H1 (cell line): ENCODE results near the gene GALNTL6. TPM values are rescaled to one million over a fixed set of nuclear protein-coding genes. Genes with fewer than 3 reads are reported as not detected.

ENCODE experiments used
- CTCF ChIA-PET: fragments of 300-600 bp; sonication (Branson Sonifier 250); formaldehyde crosslinking; loops from one replicate; lab custom pipeline; 2021; ENCODE audit not compliant: partially characterized antibody; lab: Charles Lee
- POLR2A ChIA-PET: fragments of 300-600 bp; sonication (Branson Sonifier 250); formaldehyde crosslinking; loops from one replicate; lab custom pipeline; 2021; ENCODE audit warnings: inconsistent platforms; ENCODE audit not compliant: partially characterized antibody; lab: Charles Lee
- DNase-seq, 2 experiments: peaks; one replicate each; pipeline versions ENCODE4 v3.0.0 to v3.0.0-alpha.2; 2010 to 2022; ENCODE audit warnings: low spot score in 2 of 2, low read depth in 1 of 2, mixed read lengths in 1 of 2
- FAIRE-seq: peaks from 2 replicates; lab custom pipeline; 2011; peaks lifted over from hg19 to GRCh38; lab: Jason Lieb, UNC
- H2AFZ ChIP-seq: 2 replicates; pipeline ENCODE4 v1.8.1; 2012; ENCODE audit warnings: low read length, inconsistent platforms
- H2AK5ac ChIP-seq: 2 replicates; pipeline ENCODE4 v1.6.1; 2013; ENCODE audit warnings: low read depth, low read length
- H2BK120ac ChIP-seq: replicated peaks from 2 replicates; pipeline ENCODE3; 2013; ENCODE audit warnings: low read depth, low read length, inconsistent platforms
- H2BK12ac ChIP-seq: 2 replicates; pipeline ENCODE4 v1.6.1; 2013; ENCODE audit warnings: low read depth, low read length
- H2BK15ac ChIP-seq: 2 replicates; pipeline ENCODE4 v1.6.1; 2013; ENCODE audit warnings: low read length
- H2BK20ac ChIP-seq: 2 replicates; pipeline ENCODE4 v1.6.1; 2013; ENCODE audit warnings: low read length
- H2BK5ac ChIP-seq: 2 replicates; pipeline ENCODE4 v1.6.1; 2013; ENCODE audit warnings: low read depth, low read length
- H3K14ac ChIP-seq: 2 replicates; pipeline ENCODE4 v1.6.1; 2013; ENCODE audit warnings: inconsistent platforms; ENCODE audit not compliant: insufficient read length
- H3K18ac ChIP-seq: 2 replicates; pipeline ENCODE4 v1.6.1; 2013; ENCODE audit warnings: low read length; ENCODE audit errors: extremely low read depth
- H3K23ac ChIP-seq: 2 replicates; pipeline ENCODE4 v1.6.1; 2013; ENCODE audit warnings: inconsistent platforms; ENCODE audit not compliant: insufficient read length
- H3K23me2 ChIP-seq: 2 replicates; pipeline ENCODE4 v1.6.1; 2013; ENCODE audit warnings: low read depth, low read length
- H3K27ac ChIP-seq: 2 replicates; pipeline ENCODE4 v1.6.1; 2011; ENCODE audit warnings: low read depth, low read length, inconsistent platforms
- H3K27me3 ChIP-seq, 4 experiments: replicated peaks in 1 of 4; 1 replicate in 1 of 4; 2 replicates in 3 of 4; pipeline versions ENCODE4 v1.6.1 to v1.8.1; 2011 to 2013; ENCODE audit warnings: low read length in 3 of 4, mild to moderate bottlenecking in 3 of 4, inconsistent platforms in 2 of 4, mixed read lengths in 2 of 4, moderate library complexity in 1 of 4; ENCODE audit not compliant: control insufficient read depth in 3 of 4, insufficient read depth in 3 of 4; ENCODE audit errors: extremely low read depth in 1 of 4
- H3K36me3 ChIP-seq, 4 experiments: 2 replicates each; pipeline versions ENCODE4 v1.6.1 to v1.8.1; 2011 to 2013; ENCODE audit warnings: mild to moderate bottlenecking in 4 of 4, low read length in 3 of 4, moderate library complexity in 2 of 4, control low read depth in 1 of 4, inconsistent platforms in 1 of 4; ENCODE audit not compliant: insufficient read depth in 4 of 4, control insufficient read depth in 2 of 4
- H3K4ac ChIP-seq: replicated peaks from 2 replicates; pipeline ENCODE3; 2013; ENCODE audit warnings: low read length, low read depth, mixed read lengths, inconsistent platforms; ENCODE audit not compliant: insufficient read length
- H3K4me1 ChIP-seq, 4 experiments: replicated peaks in 1 of 4; 1 replicate in 1 of 4; 2 replicates in 3 of 4; pipeline versions ENCODE4 v1.6.1 to v1.8.1; 2011 to 2013; ENCODE audit warnings: low read length in 3 of 4, inconsistent platforms in 2 of 4, mixed read lengths in 1 of 4; ENCODE audit not compliant: insufficient read depth in 4 of 4, control insufficient read depth in 3 of 4
- H3K4me2 ChIP-seq, 2 experiments: 2 replicates each; pipeline versions ENCODE4 v1.6.1 to v1.8.1; 2011 to 2013; ENCODE audit warnings: low read depth in 2 of 2, low read length in 2 of 2, control low read depth in 1 of 2, inconsistent platforms in 1 of 2, mild to moderate bottlenecking in 1 of 2; ENCODE audit not compliant: insufficient read depth in 1 of 2
- H3K4me3 ChIP-seq, 4 experiments: fragments of 200-600, 300-600 bp in 1 of 4; sonication (generic), shearing (Covaris generic), sonication (Bioruptor Twin) in 1 of 4; 2 replicates each; pipeline versions ENCODE4 v1.5.1 to v1.8.1; 2011 to 2016; ENCODE audit warnings: low read length in 4 of 4, low read depth in 3 of 4, control low read depth in 2 of 4, inconsistent platforms in 2 of 4, mild to moderate bottlenecking in 2 of 4, mixed read lengths in 1 of 4, moderate library complexity in 1 of 4; ENCODE audit not compliant: insufficient read depth in 2 of 4; ENCODE audit errors: extremely low read depth in 1 of 4
- H3K56ac ChIP-seq: replicated peaks from 2 replicates; pipeline ENCODE3; 2013; ENCODE audit warnings: low read depth, mild to moderate bottlenecking, mixed read lengths, low read length, inconsistent platforms; ENCODE audit not compliant: insufficient read length
- H3K79me1 ChIP-seq: 2 replicates; pipeline ENCODE4 v1.6.1; 2013; ENCODE audit warnings: low read depth, low read length, control low read depth
- H3K79me2 ChIP-seq, 2 experiments: 2 replicates each; pipeline versions ENCODE4 v1.6.1 to v1.8.1; 2012 to 2013; ENCODE audit warnings: low read length in 2 of 2, mild to moderate bottlenecking in 2 of 2, inconsistent platforms in 1 of 2; ENCODE audit not compliant: insufficient read depth in 2 of 2, control insufficient read depth in 1 of 2
- H3K9ac ChIP-seq, 4 experiments: replicated peaks in 1 of 4; 1 replicate in 1 of 4; 2 replicates in 3 of 4; pipeline versions ENCODE4 v1.6.1 to v1.8.1; 2011 to 2013; ENCODE audit warnings: low read depth in 3 of 4, low read length in 3 of 4, control low read depth in 2 of 4, mild to moderate bottlenecking in 2 of 4, moderate library complexity in 2 of 4, inconsistent platforms in 1 of 4; ENCODE audit errors: extremely low read depth in 1 of 4
- H3K9me3 ChIP-seq, 2 experiments: 2 replicates each; pipeline versions ENCODE4 v1.6.1 to v1.8.1; 2012 to 2013; ENCODE audit warnings: mild to moderate bottlenecking in 2 of 2, moderate library complexity in 2 of 2, control low read depth in 1 of 2, inconsistent platforms in 1 of 2, low read depth in 1 of 2, low read length in 1 of 2, mixed read lengths in 1 of 2; ENCODE audit not compliant: insufficient read depth in 2 of 2
- H4K20me1 ChIP-seq, 2 experiments: replicated peaks in 1 of 2; 2 replicates each; pipeline versions ENCODE3 to v1.8.1; 2011 to 2013; ENCODE audit warnings: inconsistent platforms in 2 of 2, low read length in 2 of 2, mild to moderate bottlenecking in 1 of 2; ENCODE audit not compliant: insufficient read depth in 2 of 2, control insufficient read depth in 1 of 2
- H4K5ac ChIP-seq: 2 replicates; pipeline ENCODE4 v1.6.1; 2013; ENCODE audit warnings: low read length, low read depth, mixed read lengths, inconsistent platforms; ENCODE audit not compliant: insufficient read length
- H4K8ac ChIP-seq: 2 replicates; pipeline ENCODE4 v1.8.0; 2013; ENCODE audit warnings: mild to moderate bottlenecking, moderate library complexity, low read length, inconsistent platforms; ENCODE audit not compliant: insufficient read depth; ENCODE audit errors: extremely low read depth
- H4K91ac ChIP-seq: replicated peaks from 2 replicates; pipeline ENCODE3; 2013; ENCODE audit warnings: low read length, mixed read lengths, inconsistent platforms; ENCODE audit not compliant: insufficient read length
- SIN3A ChIP-seq, 2 experiments: IDR thresholded peaks in 1 of 2; conservative IDR thresholded peaks in 1 of 2; 2 replicates each; pipeline ENCODE4 v1.6.1; 2011 to 2012; ENCODE audit warnings: low read length in 2 of 2, improper control_type of control experiment in 1 of 2, low read depth in 1 of 2, mild to moderate bottlenecking in 1 of 2
- SP1 ChIP-seq: IDR thresholded peaks from 2 replicates; pipeline ENCODE4 v1.6.1; 2011; ENCODE audit warnings: low read depth, low read length
- WGBS, 2 experiments: shearing (Covaris generic) in 1 of 2; methylation state at CpG; one replicate each; pipeline versions ENCODE4 v1.1.6 to v1.1.7; 2013 to 2015; ENCODE audit warnings: low lambda C conversion rate in 2 of 2, mixed read lengths in 2 of 2, inconsistent platforms in 1 of 2, low coverage in 1 of 2, missing lambda C conversion rate in 1 of 2; ENCODE audit not compliant: insufficient replicate concordance in 2 of 2, insufficient coverage in 1 of 2, insufficient read length in 1 of 2; ENCODE audit errors: extremely low coverage in 1 of 2, missing lambda C conversion rate in 1 of 2; 5-methylcytosine and 5-hydroxymethylcytosine counted together
- polyA plus RNA-seq, 7 experiments: library from polyadenylated mRNA; depleted of rRNA in 3 of 7; stranded (reverse) in 5 of 7; unstranded in 2 of 7; fragments of >200 nt in 5 of 7; fragments of 200-250 nt in 2 of 7; gene quantifications; 1 replicate in 5 of 7; 2 replicates in 1 of 7; 4 replicates in 1 of 7; pipeline versions ENCODE4 v1.2.1 to v1.2.3, GENCODE V29; 2011 to 2013; ENCODE audit warnings: missing spikeins in 2 of 7, mixed read lengths in 2 of 7
- total RNA-seq: library from RNA; stranded (reverse); fragmentation: NEBNext Ultra II Directional; extraction: Animal tissue kit (Norgen Biotek cat#: 25700); gene quantifications from 2 replicates; pipeline ENCODE4 v1.2.1, GENCODE V29; 2021

GALNTL6 gene
- total and polyA plus RNA-seq, 2 of the 8 experiments (the other 6 are each of a cell fraction or from before 2014, with no cell fraction given), result 0.03 to 0.32 TPM

DNA sequence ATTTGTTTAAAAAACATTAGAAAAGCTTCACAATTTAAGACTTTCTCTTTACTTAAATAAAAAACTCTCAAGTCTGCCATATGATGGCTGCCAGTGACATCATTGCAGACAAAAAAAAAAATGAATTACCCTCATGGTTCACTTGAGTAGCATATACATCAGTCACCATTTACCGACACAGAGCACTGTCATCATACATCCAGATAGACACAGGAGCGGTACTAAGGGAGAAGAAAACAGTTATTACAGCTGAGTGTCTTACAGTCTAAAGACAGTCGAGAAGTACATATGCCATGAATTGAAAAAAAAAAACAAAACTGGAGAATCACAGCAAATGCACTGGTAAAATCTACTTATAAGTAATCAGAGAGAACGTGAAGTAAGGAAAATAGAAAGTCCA, 949.7 kb downstream of the GALNTL6 start:
- no peak overlapping the region for H3K4me3 ChIP-seq
- no peak overlapping the region for H4K91ac ChIP-seq
- no peak overlapping the region for H2AFZ ChIP-seq
- H4K8ac ChIP-seq, result no peak overlapping the region
- H4K20me1 ChIP-seq, result no peaks in the 10 kb centered on the region
- peaks cover 0 to 3% (median 0%) of the 10 kb centered on the region in 4 experiments; a peak in 1 of 7 replicates for H3K4me1 ChIP-seq
- no peak overlapping the region for H4K5ac ChIP-seq
- H3K27ac ChIP-seq, result no peak overlapping the region
- H3K9ac ChIP-seq, result no peak overlapping the region
- H3K4me2 ChIP-seq, result no peak overlapping the region
- H3K23ac ChIP-seq, result no peak overlapping the region
- no peak for DNase-seq
- H3K23me2 ChIP-seq, result no peaks in the 10 kb centered on the region
- H3K18ac ChIP-seq, result no peak overlapping the region
- no peaks in the 10 kb centered on the region for H3K79me1 ChIP-seq
- no peak overlapping the region for H3K56ac ChIP-seq
- H3K14ac ChIP-seq, result no peak overlapping the region
- H3K27me3 ChIP-seq, result no peaks in the 10 kb centered on the region
- no peak overlapping the region for H2BK120ac ChIP-seq
- H2BK15ac ChIP-seq, result no peak overlapping the region
- no peak overlapping the region for H2AK5ac ChIP-seq
- no peak for FAIRE-seq
- no peaks in the 10 kb centered on the region for H3K79me2 ChIP-seq
- H3K36me3 ChIP-seq, result no peaks in the 10 kb centered on the region
- TF ChIP-seq SP1 (no peak), SIN3A (conservative IDR thresholded peaks at IDR 0.05 in 1 of 2, IDR thresholded peaks at IDR 0.05 in 1 of 2; ENCODE audit: low read depth in 1 of 2, low read length in 2 of 2) (no peak)
- WGBS, 2 experiments, result 91% methylated on average over 4 of the region's 4 CpGs; no CpG with 5 or more reads in 1 of the 2 experiments
- ChIA-PET POLR2A (no interaction called here), CTCF (no interaction called here)
- H2BK12ac ChIP-seq, result no peak overlapping the region
- H2BK5ac ChIP-seq, result no peak overlapping the region
- peak overlapping the region; percentile 78 for H3K4ac ChIP-seq
- H2BK20ac ChIP-seq, result no peak overlapping the region
- no peaks in the 10 kb centered on the region for H3K9me3 ChIP-seq
